SK-N-SH (cell line): Measurements from ENCODE around the gene NEK7. TPM values are rescaled to one million over a fixed set of nuclear protein-coding genes. Genes with fewer than 3 reads are reported as not detected.

Experiments used
- CTCF ChIA-PET: fragments of 300-600, 350-600 bp; formaldehyde crosslinking; extraction: SDS; loops from one replicate; lab custom pipeline; 2021; lab: Yijun Ruan, JAX
- POLR2A ChIA-PET: fragments of 350-600 bp; sonication (Branson Sonifier 250); formaldehyde crosslinking; extraction: SDS; loops from one replicate; lab custom pipeline; 2020; ENCODE audit warnings: antibody characterized with exemption, inconsistent platforms; lab: Yijun Ruan, JAX
- DNase-seq: peaks from one replicate; pipeline ENCODE4 v3.0.0; 2012
- H2AFZ ChIP-seq: fragments of 200-600 bp; sonication (generic); 2 replicates; pipeline ENCODE4 v1.8.1; 2016; ENCODE audit warnings: antibody characterized with exemption, mild to moderate bottlenecking, low read depth
- H3F3A ChIP-seq: fragments of 200-600 bp; sonication (generic); replicated peaks from 2 replicates; pipeline ENCODE3; 2016; ENCODE audit warnings: antibody characterized with exemption, mild to moderate bottlenecking; ENCODE audit not compliant: insufficient read depth
- H3K27ac ChIP-seq, 2 experiments: fragments of 200-500 bp in 1 of 2; fragments of 200-600 bp in 1 of 2; sonication (Bioruptor generic) in 1 of 2; sonication (generic), shearing (Covaris generic) in 1 of 2; 2 replicates each; pipeline versions ENCODE4 v1.5.1 to v1.6.1; 2014 to 2016; ENCODE audit warnings: low read depth in 2 of 2, inconsistent platforms in 1 of 2, low read length in 1 of 2, mild to moderate bottlenecking in 1 of 2, mixed read lengths in 1 of 2
- H3K27me3 ChIP-seq: fragments of 200-600 bp; sonication (generic), shearing (Covaris generic); 2 replicates; pipeline ENCODE4 v1.6.1; 2016; ENCODE audit warnings: mixed run types; ENCODE audit not compliant: insufficient read depth
- H3K36me3 ChIP-seq, 2 experiments: fragments of 200-500 bp in 1 of 2; fragments of 200-600 bp in 1 of 2; sonication (Bioruptor generic) in 1 of 2; sonication (generic) in 1 of 2; replicated peaks in 1 of 2; 2 replicates each; pipeline versions ENCODE3 to v1.5.1; 2014 to 2016; ENCODE audit warnings: low read length in 1 of 2, mild to moderate bottlenecking in 1 of 2; ENCODE audit not compliant: insufficient read depth in 2 of 2, control insufficient read depth in 1 of 2
- H3K4me1 ChIP-seq, 2 experiments: fragments of 200-500 bp in 1 of 2; fragments of 200-600 bp in 1 of 2; sonication (Bioruptor generic) in 1 of 2; sonication (generic), shearing (Covaris generic) in 1 of 2; 2 replicates each; pipeline versions ENCODE4 v1.5.1 to v1.6.1; 2014 to 2016; ENCODE audit warnings: low read depth in 1 of 2, low read length in 1 of 2, mixed run types in 1 of 2; ENCODE audit not compliant: insufficient read depth in 2 of 2, control insufficient read depth in 1 of 2
- H3K4me2 ChIP-seq: fragments of 200-600 bp; sonication (generic), shearing (Covaris generic); 2 replicates; pipeline ENCODE4 v1.6.1; 2017; ENCODE audit warnings: mixed run types
- H3K4me3 ChIP-seq, 2 experiments: fragments of 200-500 bp in 1 of 2; fragments of 200-600 bp in 1 of 2; sonication (Bioruptor generic) in 1 of 2; sonication (generic), shearing (Covaris generic) in 1 of 2; 2 replicates each; pipeline versions ENCODE4 v1.5.1 to v1.8.1; 2014 to 2016; ENCODE audit warnings: low read depth in 2 of 2, inconsistent platforms in 1 of 2, low read length in 1 of 2, mild to moderate bottlenecking in 1 of 2, mixed read lengths in 1 of 2, moderate library complexity in 1 of 2
- H3K79me2 ChIP-seq: fragments of 200-600 bp; sonication (generic); 2 replicates; pipeline ENCODE4 v1.8.1; 2017; ENCODE audit warnings: mild to moderate bottlenecking; ENCODE audit not compliant: insufficient read depth
- H3K9ac ChIP-seq: fragments of 200-600 bp; sonication (generic); 2 replicates; pipeline ENCODE4 v1.6.1; 2017; ENCODE audit warnings: mixed run types
- H3K9me2 ChIP-seq: fragments of 200-600 bp; sonication (generic); 2 replicates; pipeline ENCODE4 v1.6.1; 2017; ENCODE audit warnings: mixed run types
- H3K9me3 ChIP-seq: fragments of 200-600 bp; sonication (generic); 2 replicates; pipeline ENCODE4 v1.6.1; 2017; ENCODE audit warnings: mixed run types, mild to moderate bottlenecking, moderate library complexity
- H4K20me1 ChIP-seq: fragments of 200-600 bp; sonication (generic); 2 replicates; pipeline ENCODE4 v1.6.1; 2017; ENCODE audit warnings: mild to moderate bottlenecking, mixed run types; ENCODE audit not compliant: insufficient read depth
- ELF1 ChIP-seq: IDR thresholded peaks from 2 replicates; pipeline ENCODE4 v1.4.0; 2012
- EP300 ChIP-seq, 2 experiments: IDR thresholded peaks; 2 replicates each; pipeline versions ENCODE4 v1.4.0 to v1.6.1; 2012; ENCODE audit warnings: borderline replicate concordance in 1 of 2, low read depth in 1 of 2, low read length in 1 of 2
- GABPA ChIP-seq: IDR thresholded peaks from 2 replicates; pipeline ENCODE4 v1.4.0; 2012; ENCODE audit warnings: low read depth, mild to moderate bottlenecking
- GATA2 ChIP-seq: sonication (generic); formaldehyde crosslinking; IDR thresholded peaks from 2 replicates; pipeline ENCODE4 v1.5.0; 2020; ENCODE audit warnings: mild to moderate bottlenecking, missing genetic modification reagents
- JUND ChIP-seq: IDR thresholded peaks from 2 replicates; pipeline ENCODE4 v1.4.0; 2012
- NFIC ChIP-seq: IDR thresholded peaks from 2 replicates; pipeline ENCODE4 v1.4.0; 2012; ENCODE audit warnings: borderline replicate concordance
- NRF1 ChIP-seq: IDR thresholded peaks from 2 replicates; pipeline ENCODE4 v1.6.1; 2012; ENCODE audit warnings: low read depth, mild to moderate bottlenecking, low read length
- PBX3 ChIP-seq: IDR thresholded peaks from 2 replicates; pipeline ENCODE4; 2012
- RAD21 ChIP-seq: IDR thresholded peaks from 2 replicates; pipeline ENCODE4 v1.6.1; 2012; ENCODE audit warnings: mild to moderate bottlenecking, low read length
- RCOR1 ChIP-seq: fragments of 150-350 bp; IDR thresholded peaks from 2 replicates; pipeline ENCODE4 v1.6.1; 2017; ENCODE audit warnings: antibody characterized with exemption, low read length
- REST ChIP-seq: IDR thresholded peaks from 2 replicates; pipeline ENCODE4 v1.6.1; 2012; ENCODE audit warnings: mild to moderate bottlenecking, low read depth, low read length, moderate library complexity
- RFX5 ChIP-seq: IDR thresholded peaks from 2 replicates; pipeline ENCODE4 v1.6.1; 2012; ENCODE audit warnings: mild to moderate bottlenecking, improper control_type of control experiment, low read length
- TAF1 ChIP-seq: IDR thresholded peaks from 2 replicates; pipeline ENCODE4 v1.6.1; 2012; ENCODE audit warnings: low read depth, mild to moderate bottlenecking, low read length, moderate library complexity, borderline replicate concordance
- TCF12 ChIP-seq: IDR thresholded peaks from 2 replicates; pipeline ENCODE4 v1.4.0; 2012
- TEAD4 ChIP-seq: IDR thresholded peaks from 2 replicates; pipeline ENCODE4 v1.4.0; 2012; ENCODE audit warnings: mild to moderate bottlenecking, borderline replicate concordance; ENCODE audit not compliant: insufficient read depth
- USF1 ChIP-seq: IDR thresholded peaks from 2 replicates; pipeline ENCODE4 v1.4.0; 2012; ENCODE audit warnings: low read depth, borderline replicate concordance
- USF2 ChIP-seq: fragments of 150-350 bp; IDR thresholded peaks from 2 replicates; pipeline ENCODE4 v1.6.1; 2017; ENCODE audit warnings: antibody characterized with exemption, low read length, low read depth, borderline replicate concordance
- WGBS: methylation state at CpG from one replicate; pipeline ENCODE4 v1.1.6; 2017; ENCODE audit warnings: low lambda C conversion rate; 5-methylcytosine and 5-hydroxymethylcytosine counted together
- polyA plus RNA-seq, 3 experiments: library from polyadenylated mRNA; depleted of rRNA; stranded (reverse); fragments of >200 nt; gene quantifications; 2 replicates each; pipeline ENCODE4 v1.2.3, GENCODE V29; 2012

NEK7 gene
- polyA plus RNA-seq, 1 of the 3 experiments (the other 2 are of a cell fraction) = 85.8 TPM

- H3K79me2 ChIP-seq = no peaks in the 10 kb centered on the region
- CTCF ChIA-PET = interaction anchor here (1.5 kb wide), 1 partner anchor 13 kb away, joined by 3 read pairs; no protein-coding TSS in a partner anchor
- no peak overlapping the region for H3K9ac ChIP-seq
- no peak for DNase-seq
- POLR2A ChIA-PET = no interaction called here
- H3K36me3 ChIP-seq = no peaks in the 10 kb centered on the region
- H3F3A ChIP-seq = peaks cover 35% of the 10 kb centered on the region
- H3K27me3 ChIP-seq = no peaks in the 10 kb centered on the region
- no peak overlapping the region for H3K4me3 ChIP-seq
- no peak overlapping the region for H3K27ac ChIP-seq
- no peaks in the 10 kb centered on the region for H3K9me3 ChIP-seq
- no peak for TF ChIP-seq NFIC
- TF ChIP-seq PBX3 = no peak
- TF ChIP-seq ELF1 = no peak
- TF ChIP-seq JUND = no peak
- TF ChIP-seq REST = no peak
- no peak for TF ChIP-seq NRF1
- TF ChIP-seq GATA2 (CRISPR knock-in tag) = no peak
- TF ChIP-seq, all 33 proteins: peak for 0
- Histone ChIP-seq H4K20me1 (no peaks in the 10 kb centered on the region), H3K9me2 (no peaks in the 10 kb centered on the region), H3K4me2 (no peak overlapping the region), H3K4me1 (peaks cover 13 to 20% of the 10 kb centered on the region in 2 experiments; a peak in 3 of 4 replicates), H2AFZ (no peak overlapping the region)
- WGBS = 72% methylated on average over 1 of the region's 1 CpG
Measured at GRCh38 chr1:198150369-198150768, 6.4 kb upstream of the NEK7 start.

DNA sequence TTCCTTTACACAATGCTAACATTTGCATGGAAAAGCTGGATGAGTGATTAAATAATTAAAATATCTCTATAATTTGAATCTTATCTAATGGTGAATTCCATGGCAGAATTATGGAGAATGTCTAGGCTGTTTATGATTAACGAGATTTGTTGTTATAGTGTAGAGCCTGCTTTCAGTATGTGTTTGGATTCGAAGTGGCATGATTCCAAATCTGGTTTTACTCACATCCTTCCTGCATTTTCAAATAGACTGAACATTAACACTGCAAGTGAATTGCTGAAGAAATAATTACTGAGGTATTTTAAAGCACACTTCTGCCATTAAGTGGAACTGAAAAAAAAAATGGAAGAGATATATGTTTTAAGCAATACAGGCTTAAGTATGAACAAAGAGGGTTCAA lies 5.1 kb upstream of the NEK7 start:
- Histone ChIP-seq H3K4me2 (0 out of 2 replicates have a peak overlapping the region, but pooled peaks have one; percentile 23), H3K4me1 (peaks cover 13 to 26% of the 10 kb centered on the region in 2 experiments; a peak in 3 of 4 replicates), H3K36me3 (no peaks in the 10 kb centered on the region), H2AFZ (peak overlapping the region; percentile 6; the same call in 1 of the 2 replicates), H3K79me2 (peaks cover 4% of the 10 kb centered on the region; the same call in 1 of the 2 replicates), H4K20me1 (no peaks in the 10 kb centered on the region), H3F3A (peaks cover 45% of the 10 kb centered on the region), H3K9ac (no peak overlapping the region), H3K27ac (peak overlapping the region; percentile 5 to 79; a peak in 3 of 4 replicates), H3K9me3 (no peaks in the 10 kb centered on the region), H3K4me3 (no peak overlapping the region), H3K9me2 (no peaks in the 10 kb centered on the region), H3K27me3 (no peaks in the 10 kb centered on the region)
- POLR2A ChIA-PET = no interaction called here
- WGBS = 32% methylated on average over 2 of the region's 2 CpGs
- CTCF ChIA-PET = interaction anchor here (0.9 kb wide), 1 partner anchor 33 kb away, joined by 3 read pairs; no protein-coding TSS in a partner anchor
- DNase-seq = no peak
- TF ChIP-seq USF1 (no peak), NFIC (peak; percentile 71), TCF12 (peak; percentile 56), REST (no peak), EP300 (IDR thresholded peaks at IDR 0.05; ENCODE audit: borderline replicate concordance in 1 of 2, low read depth in 1 of 2, low read length in 1 of 2) (peak in 1 of 2 experiments; percentile 38; a peak in 1 of 4 replicates), TAF1 (no peak), USF2 (no peak), RFX5 (no peak), RAD21 (no peak), JUND (no peak), RCOR1 (no peak), GABPA (no peak), TEAD4 (0 out of 2 replicates have a peak, but pooled peaks have one; percentile 12)
